ENCODE data around the gene IGFL2. TPM values are rescaled to one million over a fixed set of nuclear protein-coding genes. Genes with fewer than 3 reads are reported as not detected.

IGFL2 gene
- total and polyA plus RNA-seq, 3 donors from 2014 or later: 7.2 to 8.0 (median 7.6) TPM

DNA sequence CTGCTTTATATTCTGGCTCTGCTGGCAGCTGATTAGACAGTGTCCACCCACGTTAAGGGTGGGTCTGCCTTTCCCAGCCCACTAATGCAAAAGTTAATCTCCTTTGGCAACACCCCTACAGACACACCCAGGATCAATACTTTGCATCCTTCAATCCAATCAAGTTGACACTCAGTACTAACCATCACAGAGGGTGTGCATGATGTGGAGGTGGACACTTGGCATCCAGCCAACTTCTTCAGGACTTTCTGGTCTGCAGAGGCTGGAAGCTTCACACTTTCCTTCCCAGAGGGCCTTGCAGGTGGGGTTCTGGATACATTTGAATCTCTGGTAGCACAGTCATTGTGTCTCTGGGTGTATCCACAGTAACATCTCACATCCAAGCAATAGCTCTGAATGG lies 62.6 kb downstream of the IGFL2 start:
- Histone ChIP-seq H3K4me1 (no peaks in the 10 kb centered on the region), H3K4me3 (no peak overlapping the region), H3K9me3 (no peaks in the 10 kb centered on the region), H3K27ac (no peak overlapping the region), H3K27me3 (no peaks in the 10 kb centered on the region), H3K36me3 (ENCODE audit: low read depth, missing control alignments) (no peaks in the 10 kb centered on the region)
- TF ChIP-seq POLR2A (IDR thresholded peaks at IDR 0.05): no peak
- TF ChIP-seq, protein P1, sequence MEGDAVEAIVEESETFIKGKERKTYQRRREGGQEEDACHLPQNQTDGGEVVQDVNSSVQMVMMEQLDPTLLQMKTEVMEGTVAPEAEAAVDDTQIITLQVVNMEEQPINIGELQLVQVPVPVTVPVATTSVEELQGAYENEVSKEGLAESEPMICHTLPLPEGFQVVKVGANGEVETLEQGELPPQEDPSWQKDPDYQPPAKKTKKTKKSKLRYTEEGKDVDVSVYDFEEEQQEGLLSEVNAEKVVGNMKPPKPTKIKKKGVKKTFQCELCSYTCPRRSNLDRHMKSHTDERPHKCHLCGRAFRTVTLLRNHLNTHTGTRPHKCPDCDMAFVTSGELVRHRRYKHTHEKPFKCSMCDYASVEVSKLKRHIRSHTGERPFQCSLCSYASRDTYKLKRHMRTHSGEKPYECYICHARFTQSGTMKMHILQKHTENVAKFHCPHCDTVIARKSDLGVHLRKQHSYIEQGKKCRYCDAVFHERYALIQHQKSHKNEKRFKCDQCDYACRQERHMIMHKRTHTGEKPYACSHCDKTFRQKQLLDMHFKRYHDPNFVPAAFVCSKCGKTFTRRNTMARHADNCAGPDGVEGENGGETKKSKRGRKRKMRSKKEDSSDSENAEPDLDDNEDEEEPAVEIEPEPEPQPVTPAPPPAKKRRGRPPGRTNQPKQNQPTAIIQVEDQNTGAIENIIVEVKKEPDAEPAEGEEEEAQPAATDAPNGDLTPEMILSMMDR (IDR thresholded peaks at IDR 0.05): no peak
- DNase-seq: no peak
- WGBS, 2 donors: 55 to 67% methylated on average over 1 of the region's 1 CpG
- intact Hi-C loops (cut with DNase I; ENCODE audit: low total_unique reads): no loop called here

Other genes starting within 250 kb of the IGFL2 start
- gene MYPOP, start 245.6 kb upstream of the IGFL2 start, total RNA-seq: 10 to 100 TPM in 1 of 2 donors, 1 to 10 TPM in 1; 9.4 to 11.1 TPM
- 9.5 TPM for gene MYPOP, start 245.6 kb upstream of the IGFL2 start, polyA plus RNA-seq (ENCODE audit: insufficient read depth, low read depth, low replicate concordance)
- gene NANOS2, start 233.5 kb upstream of the IGFL2 start, total RNA-seq: 1 to 10 TPM; 4.8 to 5.1 TPM
- 4.8 TPM for gene NANOS2, start 233.5 kb upstream of the IGFL2 start, polyA plus RNA-seq (ENCODE audit: insufficient read depth, low read depth, low replicate concordance)
- 1 to 10 TPM; 3.0 to 5.7 TPM for gene NOVA2, start 174.4 kb upstream of the IGFL2 start, total RNA-seq
- gene NOVA2, start 174.4 kb upstream of the IGFL2 start, polyA plus RNA-seq (ENCODE audit: insufficient read depth, low read depth, low replicate concordance): 3.1 TPM
- gene CCDC61, start 152.8 kb upstream of the IGFL2 start, total RNA-seq: 10 to 100 TPM; 25.6 to 31.2 TPM
- 32.5 TPM for gene CCDC61, start 152.8 kb upstream of the IGFL2 start, polyA plus RNA-seq (ENCODE audit: insufficient read depth, low read depth, low replicate concordance)
- not detected for gene PGLYRP1, start 125.2 kb upstream of the IGFL2 start, total RNA-seq
- gene PGLYRP1, start 125.2 kb upstream of the IGFL2 start, polyA plus RNA-seq (ENCODE audit: insufficient read depth, low read depth, low replicate concordance): not detected
- under 1 TPM; 0.56 to 0.79 TPM for gene IGFL4, start 107.2 kb upstream of the IGFL2 start, total RNA-seq
- 0.37 TPM for gene IGFL4, start 107.2 kb upstream of the IGFL2 start, polyA plus RNA-seq (ENCODE audit: insufficient read depth, low read depth, low replicate concordance)
- gene IGFL3, start 23.6 kb upstream of the IGFL2 start, total RNA-seq: not detected
- not detected for gene IGFL3, start 23.6 kb upstream of the IGFL2 start, polyA plus RNA-seq (ENCODE audit: insufficient read depth, low read depth, low replicate concordance)
- gene IGFL1, start 81.5 kb downstream of the IGFL2 start, total RNA-seq: 1 to 10 TPM in 1 of 2 donors, not detected in 1; 3.2 TPM
- not detected for gene IGFL1, start 81.5 kb downstream of the IGFL2 start, polyA plus RNA-seq (ENCODE audit: insufficient read depth, low read depth, low replicate concordance)
- gene HIF3A, start 148.8 kb downstream of the IGFL2 start, total RNA-seq: 100 to 1,000 TPM in 1 of 2 donors, 10 to 100 TPM in 1; 82.6 to 105 TPM
- gene HIF3A, start 148.8 kb downstream of the IGFL2 start, polyA plus RNA-seq (ENCODE audit: insufficient read depth, low read depth, low replicate concordance): 3.8 TPM
- 10 to 100 TPM; 71.7 to 72.8 TPM for gene PPP5C, start 198.8 kb downstream of the IGFL2 start, total RNA-seq
- gene PPP5C, start 198.8 kb downstream of the IGFL2 start, polyA plus RNA-seq (ENCODE audit: insufficient read depth, low read depth, low replicate concordance): 49.1 TPM